Lung (tissue), 12 donors: ENCODE results near the gene VEGFB. TPM values are rescaled to one million over a fixed set of nuclear protein-coding genes. Genes with fewer than 3 reads are reported as not detected.

Experiments
- ATAC-seq: fragments of 200-7000 bp; cut with Tn5 transposase; one replicate; pipeline ENCODE4 v1.9.1; 2020; ENCODE audit warnings: moderate number of reproducible peaks; ENCODE audit not compliant: insufficient read depth, low FRiP score
- DNase-seq, 3 donors: peaks; one replicate each; pipeline ENCODE4 v3.0.0-alpha.2; 2013 to 2017
- H3K27ac ChIP-seq, 2 donors: one replicate each; pipeline ENCODE4 v1.5.1; 2013; ENCODE audit warnings: mild to moderate bottlenecking in 2 of 2, moderate library complexity in 2 of 2, control low read depth in 1 of 2, inconsistent platforms in 1 of 2, low read depth in 1 of 2, low read length in 1 of 2
- H3K27me3 ChIP-seq, 3 donors: one replicate each; pipeline ENCODE4 v1.5.1; 2013; ENCODE audit warnings: low read length in 2 of 3; ENCODE audit not compliant: control insufficient read depth in 3 of 3, insufficient read depth in 3 of 3
- H3K36me3 ChIP-seq, 4 donors: one replicate each; pipeline ENCODE4 v1.5.1; 2013; ENCODE audit warnings: low read length in 4 of 4, mild to moderate bottlenecking in 1 of 4, moderate library complexity in 1 of 4; ENCODE audit not compliant: control insufficient read depth in 4 of 4, insufficient read depth in 4 of 4
- H3K4me1 ChIP-seq, 5 donors: one replicate each; pipeline ENCODE4 v1.5.1; 2013; ENCODE audit warnings: low read length in 5 of 5, mild to moderate bottlenecking in 2 of 5, moderate library complexity in 1 of 5; ENCODE audit not compliant: control insufficient read depth in 5 of 5, insufficient read depth in 5 of 5
- H3K4me3 ChIP-seq: one replicate; pipeline ENCODE4 v1.5.1; 2013; ENCODE audit warnings: mild to moderate bottlenecking, control low read depth, moderate library complexity
- H3K9ac ChIP-seq, 2 donors: one replicate each; pipeline ENCODE4 v1.5.1; 2013; ENCODE audit warnings: low read length in 2 of 2, control low read depth in 1 of 2; ENCODE audit not compliant: insufficient read depth in 1 of 2
- H3K9me3 ChIP-seq, 4 donors: one replicate each; pipeline ENCODE4 v1.5.1; 2013; ENCODE audit warnings: low read length in 3 of 4, mild to moderate bottlenecking in 1 of 4, moderate library complexity in 1 of 4; ENCODE audit not compliant: control insufficient read depth in 4 of 4, insufficient read depth in 3 of 4
- WGBS, 2 donors: extraction: QIAGEN DNeasy Blood & Tissue Kit; methylation state at CpG; one replicate each; pipeline ENCODE4 v1.1.7; 2013; 5-methylcytosine and 5-hydroxymethylcytosine counted together
- polyA plus RNA-seq, 2 donors: library from polyadenylated mRNA; stranded (reverse); fragments of 200-250 nt; gene quantifications; one replicate each; pipeline ENCODE4 v1.2.1, GENCODE V29; 2013
- total RNA-seq, 2 donors: library from RNA; depleted of rRNA in 1 of 2; stranded (reverse); fragments of >200 nt in 1 of 2; gene quantifications; one replicate each; pipeline ENCODE4 v1.2.1, GENCODE V29; 2014 to 2021
- TF ChIP-seq, protein P1 (sequence below): IDR thresholded peaks from 2 replicates; pipeline ENCODE4 v1.5.1; 2012; ENCODE audit warnings: mild to moderate bottlenecking; ENCODE audit errors: control extremely low read depth, extremely low read depth
- donor health status: control.
- donor health status: control.
- donor health status: Bipolar disorder and iron deficiency.
- donor health status: healthy.
- donor health status: DM: yes; HTN: yes; CAD: no.

Gene VEGFB
- total and polyA plus RNA-seq, 4 donors, result 37.8 to 124 (median 79.4) TPM

DNA sequence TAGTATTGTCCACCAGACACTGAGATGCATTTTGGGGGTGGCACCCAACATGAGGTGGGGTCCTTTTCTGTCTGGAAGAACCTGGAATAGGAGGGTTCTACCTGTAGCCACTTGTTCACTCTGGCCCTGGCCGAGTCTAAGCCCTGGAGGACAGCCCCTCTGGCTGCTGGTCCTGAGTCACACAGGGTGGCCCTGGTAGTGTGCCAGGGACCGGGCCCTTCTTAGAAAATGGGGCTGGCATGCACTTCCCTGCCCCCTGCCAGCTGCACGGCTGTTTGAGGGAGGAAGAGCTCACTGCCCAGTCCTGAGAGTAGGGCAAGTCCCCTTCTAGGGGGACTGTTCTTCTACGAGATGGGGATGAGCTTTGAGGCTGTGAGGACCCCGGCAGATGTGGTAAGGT, 19.1 kb downstream of the VEGFB start:
- Histone ChIP-seq H3K4me3 (no peak overlapping the region), H3K27me3 (no peaks in the 10 kb centered on the region), H3K27ac (no peak overlapping the region), H3K9ac (no peak overlapping the region), H3K4me1 (peaks cover 0 to 18% (median 9%) of the 10 kb centered on the region in 5 donors), H3K36me3 (peaks cover 0 to 29% (median 6%) of the 10 kb centered on the region in 4 donors), H3K9me3 (no peaks in the 10 kb centered on the region)
- TF ChIP-seq, protein P1, sequence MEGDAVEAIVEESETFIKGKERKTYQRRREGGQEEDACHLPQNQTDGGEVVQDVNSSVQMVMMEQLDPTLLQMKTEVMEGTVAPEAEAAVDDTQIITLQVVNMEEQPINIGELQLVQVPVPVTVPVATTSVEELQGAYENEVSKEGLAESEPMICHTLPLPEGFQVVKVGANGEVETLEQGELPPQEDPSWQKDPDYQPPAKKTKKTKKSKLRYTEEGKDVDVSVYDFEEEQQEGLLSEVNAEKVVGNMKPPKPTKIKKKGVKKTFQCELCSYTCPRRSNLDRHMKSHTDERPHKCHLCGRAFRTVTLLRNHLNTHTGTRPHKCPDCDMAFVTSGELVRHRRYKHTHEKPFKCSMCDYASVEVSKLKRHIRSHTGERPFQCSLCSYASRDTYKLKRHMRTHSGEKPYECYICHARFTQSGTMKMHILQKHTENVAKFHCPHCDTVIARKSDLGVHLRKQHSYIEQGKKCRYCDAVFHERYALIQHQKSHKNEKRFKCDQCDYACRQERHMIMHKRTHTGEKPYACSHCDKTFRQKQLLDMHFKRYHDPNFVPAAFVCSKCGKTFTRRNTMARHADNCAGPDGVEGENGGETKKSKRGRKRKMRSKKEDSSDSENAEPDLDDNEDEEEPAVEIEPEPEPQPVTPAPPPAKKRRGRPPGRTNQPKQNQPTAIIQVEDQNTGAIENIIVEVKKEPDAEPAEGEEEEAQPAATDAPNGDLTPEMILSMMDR, result no peak
- DNase-seq (no peak), ATAC-seq (no peak)
- 49 to 76% methylated on average over 5 of the region's 5 CpGs for WGBS, 2 donors

DNA sequence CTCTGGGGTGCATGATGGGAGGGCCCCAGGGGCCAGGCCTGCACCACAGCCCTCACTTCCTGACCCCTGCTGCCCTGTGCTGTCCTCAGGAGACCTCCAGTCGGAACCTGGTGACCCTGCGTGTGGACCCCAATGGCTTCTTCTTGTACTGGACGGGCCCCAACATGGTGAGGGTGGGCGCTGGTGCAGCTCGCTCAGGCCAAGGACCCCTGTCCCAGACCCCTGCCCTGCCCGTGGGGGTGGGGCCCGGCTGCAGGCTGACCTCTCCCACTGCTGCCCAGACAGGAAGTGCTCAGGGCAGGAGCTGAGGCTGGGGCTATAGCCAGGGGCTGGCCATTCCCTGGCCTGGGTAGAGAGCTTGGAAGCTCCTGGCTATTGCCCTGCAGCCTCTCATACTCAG, 19.9 kb downstream of the VEGFB start:
- Histone ChIP-seq H3K9ac (no peak overlapping the region), H3K36me3 (peaks cover 0 to 38% (median 10%) of the 10 kb centered on the region in 4 donors), H3K4me3 (no peak overlapping the region), H3K4me1 (peaks cover 0 to 18% (median 9%) of the 10 kb centered on the region in 5 donors), H3K9me3 (no peaks in the 10 kb centered on the region), H3K27ac (no peak overlapping the region), H3K27me3 (no peaks in the 10 kb centered on the region)
- ATAC-seq (no peak), DNase-seq (no peak)
- TF ChIP-seq, protein P1, result no peak
- 88 to 91% methylated on average over 7 of the region's 7 CpGs for WGBS, 2 donors

- Histone ChIP-seq H3K36me3 (peaks cover 0 to 48% (median 15%) of the 10 kb centered on the region in 4 donors), H3K9ac (no peak overlapping the region), H3K9me3 (no peaks in the 10 kb centered on the region), H3K4me3 (no peak overlapping the region), H3K27me3 (no peaks in the 10 kb centered on the region), H3K27ac (no peak overlapping the region), H3K4me1 (peaks cover 0 to 18% (median 9%) of the 10 kb centered on the region in 5 donors)
- TF ChIP-seq, protein P1, result no peak
- 92 to 96% methylated on average over 35 of the region's 35 CpGs for WGBS, 2 donors
- no peak for ATAC-seq
- no peak for DNase-seq
These were observed 21.0 kb downstream of the VEGFB start for GRCh38 chr11:64255135-64256128.
